ENCODE measurements around the gene PSD4. TPM values are rescaled to one million over a fixed set of nuclear protein-coding genes. Genes with fewer than 3 reads are reported as not detected.
A peak's percentile ranks its signal among the peaks of the same experiment; 100 is the strongest.

PSD4 gene
- polyA plus RNA-seq, 2 of the 4 experiments (the other 2 are of a cell fraction), result 5.4 to 21.6 TPM

DNA sequence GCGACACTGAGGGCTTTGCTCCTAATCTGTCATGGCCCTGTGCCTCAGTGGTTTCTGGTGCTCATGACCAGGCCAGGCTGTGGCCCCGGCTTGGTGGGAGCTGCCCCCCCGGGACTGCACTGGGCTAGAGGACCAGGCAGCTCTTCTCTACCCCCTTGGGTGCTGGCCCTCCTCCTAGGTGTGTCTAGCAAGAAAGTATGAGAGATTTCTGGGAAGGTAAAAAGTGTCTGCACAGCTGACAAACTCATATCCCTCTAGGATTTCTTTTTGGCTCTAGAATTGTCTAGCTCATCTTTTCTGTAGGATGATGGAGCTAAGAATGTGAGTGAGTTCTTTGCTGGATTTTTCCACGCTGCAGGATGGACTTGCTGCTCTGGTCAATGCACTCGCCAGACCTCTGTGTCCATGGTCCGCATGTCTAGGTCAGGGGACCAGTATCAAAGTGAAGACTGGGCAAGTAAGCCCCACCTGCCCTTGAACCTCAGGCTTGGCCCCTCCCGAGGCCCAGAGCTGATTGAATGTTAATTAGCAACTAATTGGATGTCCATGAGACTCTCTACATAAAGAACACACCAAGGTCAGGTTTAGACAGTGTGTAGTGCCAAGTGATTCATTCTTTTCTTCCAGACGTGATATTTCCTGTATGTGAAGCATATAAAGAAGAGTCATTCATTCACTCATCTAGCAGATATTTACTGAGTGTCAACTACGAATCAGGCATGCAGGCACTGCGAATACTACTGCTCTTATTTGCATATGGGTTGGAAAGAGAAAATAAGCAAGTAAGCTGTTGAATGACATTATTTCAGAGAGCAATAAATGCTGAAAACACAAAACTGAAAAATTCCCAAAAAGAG is 15.6 kb upstream of the PSD4 start:
- H3K27ac ChIP-seq, result peak overlapping the region; percentile 85 to 96
- CTCF ChIA-PET, result interaction anchor here (0.8 to 5.6 kb wide), 9 partner anchors 14 to 232 kb away, joined by 3 to 46 read pairs (median 7); no protein-coding TSS in a partner anchor
- TF ChIP-seq FOSL2 (IDR thresholded peaks at IDR 0.05), result no peak
- TF ChIP-seq FOSL2 (CRISPR knock-in tag; IDR thresholded peaks at IDR 0.05), result peak; percentile 57
- TF ChIP-seq EP300 (IDR thresholded peaks at IDR 0.05), result no peak
- TF ChIP-seq EHF (CRISPR knock-in tag; IDR thresholded peaks at IDR 0.05), result no peak
- no peak for TF ChIP-seq EHMT2 (IDR thresholded peaks at IDR 0.05; ENCODE audit: low read depth)
- no peak for TF ChIP-seq POLR2A (IDR thresholded peaks at IDR 0.05; ENCODE audit: low read length)
- FAIRE-seq, result no peak
- peak; percentile 37 to 76; a peak in 3 of 6 replicates for ATAC-seq
- H3K9me3 ChIP-seq, result no peaks in the 10 kb centered on the region
- H3K4me3 ChIP-seq, result peak overlapping the region; percentile 66
- POLR2A ChIA-PET, result interaction anchor here (0.6 to 1.6 kb wide), 2 partner anchors 41 to 262 kb away, joined by 5 read pairs; no protein-coding TSS in a partner anchor
- WGBS (ENCODE audit: missing lambda C conversion rate), result 42% methylated on average over 10 of the region's 10 CpGs
- peak overlapping the region; percentile 87 for H3K4me2 ChIP-seq
- H3K4me1 ChIP-seq, result peaks cover 23% of the 10 kb centered on the region
- peak in 1 of 2 experiments; percentile 26 for DNase-seq (ENCODE audit: low read depth in 1 of 2, low spot score in 1 of 2)

DNA sequence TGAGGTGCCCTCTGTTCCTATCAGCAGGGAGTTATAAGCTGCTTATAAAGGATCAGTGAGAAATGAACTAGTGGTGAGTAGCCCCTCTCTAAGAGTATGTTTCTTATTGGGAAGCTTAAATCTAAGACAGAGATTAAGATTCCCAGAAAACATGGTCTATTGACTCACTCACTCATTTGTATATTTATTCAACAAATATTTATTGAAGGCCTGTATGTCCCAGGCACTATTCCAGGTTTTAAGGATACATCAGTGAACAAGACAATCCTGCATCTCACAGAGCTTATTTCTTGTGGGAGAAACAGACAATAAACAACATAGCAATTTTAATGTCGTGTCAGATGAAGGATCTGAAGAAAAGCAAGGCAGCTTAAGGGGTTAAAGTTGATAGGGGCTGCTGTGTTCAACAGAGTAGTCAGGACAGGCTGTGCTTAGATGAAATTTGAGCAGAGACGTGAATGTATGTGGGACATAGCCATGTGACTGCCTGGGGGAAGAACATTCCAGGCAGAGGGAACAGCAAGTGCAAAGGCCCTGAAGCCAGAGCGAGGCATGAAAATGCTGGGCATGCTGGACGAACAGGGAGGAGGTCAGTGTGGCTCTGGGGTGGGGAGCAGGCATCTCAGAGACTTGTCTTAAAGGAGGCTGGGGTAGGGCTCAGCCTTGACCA is 14.8 kb upstream of the PSD4 start:
- Histone ChIP-seq H3K27ac (peak overlapping the region in 1 of 2 experiments; percentile 41; a peak in 1 of 6 replicates), H3K4me3 (no peak overlapping the region), H3K4me1 (peaks cover 23% of the 10 kb centered on the region), H3K4me2 (peak overlapping the region; percentile 87), H3K9me3 (no peaks in the 10 kb centered on the region)
- TF ChIP-seq, protein P1, sequence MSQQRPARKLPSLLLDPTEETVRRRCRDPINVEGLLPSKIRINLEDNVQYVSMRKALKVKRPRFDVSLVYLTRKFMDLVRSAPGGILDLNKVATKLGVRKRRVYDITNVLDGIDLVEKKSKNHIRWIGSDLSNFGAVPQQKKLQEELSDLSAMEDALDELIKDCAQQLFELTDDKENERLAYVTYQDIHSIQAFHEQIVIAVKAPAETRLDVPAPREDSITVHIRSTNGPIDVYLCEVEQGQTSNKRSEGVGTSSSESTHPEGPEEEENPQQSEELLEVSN (IDR thresholded peaks at IDR 0.05; ENCODE audit: borderline replicate concordance, low read depth), result no peak
- TF ChIP-seq KDM5A (IDR thresholded peaks at IDR 0.05) (no peak), NPAS2 (CRISPR knock-in tag; IDR thresholded peaks at IDR 0.05; ENCODE audit: borderline replicate concordance) (no peak), NFE2L2 (conservative IDR thresholded peaks at IDR 0.05; ENCODE audit: low read length) (no peak), RAD21 (conservative IDR thresholded peaks at IDR 0.05 in 1 of 2, IDR thresholded peaks at IDR 0.05 in 1 of 2) (no peak), HOXB13 (CRISPR knock-in tag; IDR thresholded peaks at IDR 0.05; ENCODE audit: low read depth) (no peak), CBX2 (IDR thresholded peaks at IDR 0.05; ENCODE audit: borderline replicate concordance, low read depth) (no peak), JUN (IDR thresholded peaks at IDR 0.05) (no peak)
- ATAC-seq (peak in 1 of 2 experiments; percentile 27; a peak in 3 of 6 replicates), FAIRE-seq (no peak), DNase-seq (ENCODE audit: low read depth in 1 of 2, low spot score in 1 of 2) (no peak)
- 64% methylated on average over 4 of the region's 4 CpGs for WGBS (ENCODE audit: missing lambda C conversion rate)
- ChIA-PET POLR2A (interaction anchor here (1.6 kb wide), 1 partner anchor 40 kb away, joined by 5 read pairs; no protein-coding TSS in a partner anchor), CTCF (interaction anchor here (0.8 to 5.6 kb wide), 7 partner anchors 21 to 231 kb away, joined by 3 to 46 read pairs (median 8); no protein-coding TSS in a partner anchor)

DNA sequence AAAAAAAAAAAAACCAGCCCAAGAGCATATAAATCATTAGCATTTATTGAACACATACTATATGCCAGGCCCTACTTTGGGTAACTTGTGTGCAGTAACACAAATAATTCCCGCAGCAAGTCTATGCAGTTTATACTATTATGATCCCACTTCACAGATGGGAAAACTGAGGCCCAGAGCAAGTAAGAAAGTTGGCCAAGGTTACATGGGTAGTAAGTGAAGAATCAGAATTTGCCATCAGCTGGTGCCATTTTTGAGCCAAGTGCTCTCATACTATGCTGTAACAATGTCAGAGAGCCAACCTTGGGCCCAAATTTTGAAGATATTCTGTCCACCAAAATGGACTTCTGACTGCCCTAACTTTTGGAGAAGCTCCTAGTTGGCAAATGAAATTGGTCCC is 13.5 kb upstream of the PSD4 start:
- CTCF ChIA-PET, result interaction anchor here (2.8 to 5.6 kb wide), 3 partner anchors 23 to 80 kb away, joined by 8 to 46 read pairs (median 32); no protein-coding TSS in a partner anchor

More for the DNA sequence above, 13.5 kb upstream of the PSD4 start:
- ATAC-seq (no peak), DNase-seq (ENCODE audit: low read depth in 1 of 2, low spot score in 1 of 2) (no peak), FAIRE-seq (no peak)
- no peak overlapping the region for H3K4me3 ChIP-seq
- TF ChIP-seq KDM1A (IDR thresholded peaks at IDR 0.05; ENCODE audit: low read depth), result no peak
- TF ChIP-seq SMC3 (IDR thresholded peaks at IDR 0.05), result no peak
- TF ChIP-seq TFCP2L1 (CRISPR knock-in tag; IDR thresholded peaks at IDR 0.05), result no peak
- no peak for TF ChIP-seq EHF (CRISPR knock-in tag; IDR thresholded peaks at IDR 0.05)
- TF ChIP-seq FOXS1 (CRISPR knock-in tag; IDR thresholded peaks at IDR 0.05), result no peak
- TF ChIP-seq KDM5A (IDR thresholded peaks at IDR 0.05), result no peak
- TF ChIP-seq TP53 (CRISPR knock-in tag; IDR thresholded peaks at IDR 0.05), result no peak
- TF ChIP-seq RFX5 (IDR thresholded peaks at IDR 0.05), result no peak
- TF ChIP-seq ESRRA (IDR thresholded peaks at IDR 0.05; ENCODE audit: borderline replicate concordance, low read length), result no peak
- no peak for TF ChIP-seq EP300 (IDR thresholded peaks at IDR 0.05)
- no peak for TF ChIP-seq ZFP36 (IDR thresholded peaks at IDR 0.05; ENCODE audit: borderline replicate concordance, partially characterized antibody)
- TF ChIP-seq, protein P2, sequence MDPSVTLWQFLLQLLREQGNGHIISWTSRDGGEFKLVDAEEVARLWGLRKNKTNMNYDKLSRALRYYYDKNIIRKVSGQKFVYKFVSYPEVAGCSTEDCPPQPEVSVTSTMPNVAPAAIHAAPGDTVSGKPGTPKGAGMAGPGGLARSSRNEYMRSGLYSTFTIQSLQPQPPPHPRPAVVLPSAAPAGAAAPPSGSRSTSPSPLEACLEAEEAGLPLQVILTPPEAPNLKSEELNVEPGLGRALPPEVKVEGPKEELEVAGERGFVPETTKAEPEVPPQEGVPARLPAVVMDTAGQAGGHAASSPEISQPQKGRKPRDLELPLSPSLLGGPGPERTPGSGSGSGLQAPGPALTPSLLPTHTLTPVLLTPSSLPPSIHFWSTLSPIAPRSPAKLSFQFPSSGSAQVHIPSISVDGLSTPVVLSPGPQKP (IDR thresholded peaks at IDR 0.05; ENCODE audit: low read depth, low read length), result no peak
- TF ChIP-seq, protein P3, sequence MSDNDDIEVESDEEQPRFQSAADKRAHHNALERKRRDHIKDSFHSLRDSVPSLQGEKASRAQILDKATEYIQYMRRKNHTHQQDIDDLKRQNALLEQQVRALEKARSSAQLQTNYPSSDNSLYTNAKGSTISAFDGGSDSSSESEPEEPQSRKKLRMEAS (IDR thresholded peaks at IDR 0.05), result no peak
- no peak overlapping the region for H3K27ac ChIP-seq
- peaks cover 23% of the 10 kb centered on the region for H3K4me1 ChIP-seq
- H3K9me3 ChIP-seq, result no peaks in the 10 kb centered on the region
- POLR2A ChIA-PET, result no interaction called here
- no peak overlapping the region for H3K4me2 ChIP-seq
- 91% methylated on average over 1 of the region's 1 CpG for WGBS (ENCODE audit: missing lambda C conversion rate)

Data from A549 (cell line).